GM06990 (cell line): ENCODE data around the gene PRDM11.

Source experiments
- DNase-seq: peaks from one replicate; pipeline ENCODE4 v3.0.0-alpha.2; 2011; ENCODE audit not compliant: insufficient read length; ENCODE audit errors: extremely low read depth
- H3K27me3 ChIP-seq: replicated peaks from 2 replicates; pipeline ENCODE4 v1.6.0; 2011; ENCODE audit warnings: low read length; ENCODE audit not compliant: control insufficient read depth, insufficient read depth
- H3K36me3 ChIP-seq: 2 replicates; pipeline ENCODE4 v1.5.1; 2011; ENCODE audit warnings: low read length; ENCODE audit not compliant: control insufficient read depth, insufficient read depth
- H3K4me3 ChIP-seq: replicated peaks from 2 replicates; pipeline ENCODE4 v1.5.1; 2011; ENCODE audit warnings: low read depth, mild to moderate bottlenecking, control low read depth, low read length
- TF ChIP-seq, protein P1 (sequence below): IDR thresholded peaks from 2 replicates; pipeline ENCODE4 v1.5.1; 2011; ENCODE audit warnings: low read length, control low read depth, mild to moderate bottlenecking, inconsistent platforms; ENCODE audit not compliant: insufficient read depth, poor library complexity, severe bottlenecking

Gene PRDM11

DNA sequence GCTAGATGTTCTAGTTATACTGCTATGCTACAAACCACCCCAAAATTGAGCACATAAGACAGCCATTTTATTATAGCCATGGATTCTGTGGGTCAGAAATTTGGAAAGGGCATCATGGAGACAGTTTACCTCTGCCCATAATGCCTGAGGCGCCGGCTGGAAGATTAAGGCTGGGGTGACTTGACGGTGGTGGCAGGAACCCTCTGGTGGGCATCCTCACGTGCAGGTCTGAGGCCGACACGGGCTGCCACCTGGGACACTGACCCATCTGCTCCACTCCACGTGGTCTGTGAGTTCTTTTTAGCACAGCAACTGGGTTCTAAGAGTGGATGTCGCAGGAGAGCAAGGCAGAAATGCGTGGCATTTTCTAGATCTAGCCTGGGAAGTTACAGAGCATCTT, 40.0 kb upstream of the PRDM11 start:
- Histone ChIP-seq H3K4me3 (no peak overlapping the region), H3K36me3 (no peaks in the 10 kb centered on the region), H3K27me3 (peaks cover 1% of the 10 kb centered on the region)
- no peak for DNase-seq
- TF ChIP-seq, protein P1, sequence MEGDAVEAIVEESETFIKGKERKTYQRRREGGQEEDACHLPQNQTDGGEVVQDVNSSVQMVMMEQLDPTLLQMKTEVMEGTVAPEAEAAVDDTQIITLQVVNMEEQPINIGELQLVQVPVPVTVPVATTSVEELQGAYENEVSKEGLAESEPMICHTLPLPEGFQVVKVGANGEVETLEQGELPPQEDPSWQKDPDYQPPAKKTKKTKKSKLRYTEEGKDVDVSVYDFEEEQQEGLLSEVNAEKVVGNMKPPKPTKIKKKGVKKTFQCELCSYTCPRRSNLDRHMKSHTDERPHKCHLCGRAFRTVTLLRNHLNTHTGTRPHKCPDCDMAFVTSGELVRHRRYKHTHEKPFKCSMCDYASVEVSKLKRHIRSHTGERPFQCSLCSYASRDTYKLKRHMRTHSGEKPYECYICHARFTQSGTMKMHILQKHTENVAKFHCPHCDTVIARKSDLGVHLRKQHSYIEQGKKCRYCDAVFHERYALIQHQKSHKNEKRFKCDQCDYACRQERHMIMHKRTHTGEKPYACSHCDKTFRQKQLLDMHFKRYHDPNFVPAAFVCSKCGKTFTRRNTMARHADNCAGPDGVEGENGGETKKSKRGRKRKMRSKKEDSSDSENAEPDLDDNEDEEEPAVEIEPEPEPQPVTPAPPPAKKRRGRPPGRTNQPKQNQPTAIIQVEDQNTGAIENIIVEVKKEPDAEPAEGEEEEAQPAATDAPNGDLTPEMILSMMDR: no peak

DNA sequence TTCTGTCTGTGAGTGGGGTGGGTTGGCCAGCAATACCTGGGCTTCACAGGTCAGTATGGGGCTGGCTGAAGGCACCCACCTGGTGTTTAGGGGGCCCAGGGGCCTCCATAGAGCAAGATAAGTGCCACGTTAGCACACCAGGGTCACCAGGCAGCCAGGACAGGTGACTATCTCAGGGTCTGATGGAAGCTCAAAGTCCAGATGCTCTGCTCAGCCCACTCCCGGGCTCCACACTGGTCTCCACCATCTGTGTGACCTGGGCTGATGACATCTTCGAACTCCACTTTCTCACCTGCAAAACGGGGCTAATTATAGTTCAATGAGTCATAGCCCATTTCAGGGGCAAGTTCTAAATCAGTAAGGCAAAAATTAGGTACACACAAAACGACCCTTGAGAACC, 39.4 kb upstream of the PRDM11 start:
- peaks cover 1% of the 10 kb centered on the region for H3K27me3 ChIP-seq
- no peak overlapping the region for H3K4me3 ChIP-seq
- DNase-seq: no peak
- no peaks in the 10 kb centered on the region for H3K36me3 ChIP-seq
- TF ChIP-seq, protein P1: no peak

DNA sequence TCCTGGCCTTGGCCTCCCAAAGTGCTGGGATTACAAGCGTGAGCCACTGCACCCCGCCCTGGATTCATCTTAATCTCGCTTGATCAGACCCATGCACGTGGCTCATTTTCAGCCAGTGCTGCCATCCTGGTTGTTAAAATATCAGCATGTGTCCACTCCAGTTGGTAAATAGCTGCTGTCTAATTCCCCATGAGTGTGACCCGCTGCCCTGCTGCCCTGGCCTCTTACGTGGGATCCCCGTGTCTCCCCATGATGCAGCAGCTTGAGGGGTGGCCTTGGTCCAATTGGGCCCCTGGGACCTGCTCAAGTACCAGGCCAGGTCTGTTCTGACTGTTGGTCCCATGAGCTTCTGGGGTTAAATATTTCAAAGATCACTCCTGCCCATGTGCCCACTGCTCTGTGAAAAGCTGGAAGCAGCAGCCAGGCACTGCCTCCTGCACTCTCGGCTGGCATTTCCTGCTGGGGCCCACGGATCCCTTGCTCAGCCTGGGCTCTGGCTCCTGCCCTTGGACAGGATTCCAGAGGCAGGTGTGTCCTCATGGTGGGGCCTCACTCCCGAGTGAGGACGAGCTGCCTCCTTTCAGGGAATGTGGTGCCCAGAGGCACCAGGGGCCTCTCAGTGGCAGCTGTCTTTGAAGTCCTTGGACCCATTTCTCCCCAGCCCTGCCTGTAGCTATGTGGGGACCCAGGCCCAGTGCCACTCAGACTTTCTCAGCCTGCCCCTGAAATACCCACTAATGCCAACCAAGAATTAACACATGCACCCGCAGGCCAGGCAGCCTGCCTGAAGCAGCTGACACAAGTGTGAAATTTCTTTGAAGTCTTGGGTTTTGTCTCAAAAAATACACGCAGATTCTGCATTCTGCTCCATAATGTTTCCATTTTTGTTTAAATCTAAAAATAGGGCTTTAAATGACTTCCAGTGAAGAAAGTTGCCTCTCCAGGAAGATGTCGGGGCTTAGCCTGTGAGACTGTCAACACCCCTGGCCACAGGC, 38.1 kb upstream of the PRDM11 start:
- no peak for DNase-seq
- Histone ChIP-seq H3K4me3 (no peak overlapping the region), H3K36me3 (no peaks in the 10 kb centered on the region), H3K27me3 (no peaks in the 10 kb centered on the region; the same call in 1 of the 2 replicates)
- TF ChIP-seq, protein P1: no peak

DNA sequence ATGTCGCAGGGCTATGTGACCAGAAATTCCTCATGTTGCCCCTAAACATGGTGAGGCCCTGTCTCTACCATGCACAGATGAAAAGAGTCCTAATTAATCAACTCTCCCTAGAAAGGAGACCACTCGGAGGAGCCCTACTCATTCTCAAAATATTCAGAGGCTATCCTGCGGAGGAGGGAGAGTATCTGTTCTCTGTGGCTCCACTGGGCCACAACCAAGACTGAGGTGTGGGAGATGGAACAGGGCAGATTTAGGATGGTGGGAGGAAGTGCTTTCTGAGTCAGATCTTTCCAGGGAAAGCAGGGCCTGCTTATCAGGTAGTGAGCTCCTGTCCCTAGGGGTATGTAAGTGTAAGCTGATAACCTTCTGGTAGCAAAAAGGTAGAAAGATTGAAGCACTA, 37.0 kb upstream of the PRDM11 start:
- Histone ChIP-seq H3K36me3 (no peaks in the 10 kb centered on the region), H3K27me3 (no peaks in the 10 kb centered on the region), H3K4me3 (no peak overlapping the region)
- TF ChIP-seq, protein P1: no peak
- no peak for DNase-seq

DNA sequence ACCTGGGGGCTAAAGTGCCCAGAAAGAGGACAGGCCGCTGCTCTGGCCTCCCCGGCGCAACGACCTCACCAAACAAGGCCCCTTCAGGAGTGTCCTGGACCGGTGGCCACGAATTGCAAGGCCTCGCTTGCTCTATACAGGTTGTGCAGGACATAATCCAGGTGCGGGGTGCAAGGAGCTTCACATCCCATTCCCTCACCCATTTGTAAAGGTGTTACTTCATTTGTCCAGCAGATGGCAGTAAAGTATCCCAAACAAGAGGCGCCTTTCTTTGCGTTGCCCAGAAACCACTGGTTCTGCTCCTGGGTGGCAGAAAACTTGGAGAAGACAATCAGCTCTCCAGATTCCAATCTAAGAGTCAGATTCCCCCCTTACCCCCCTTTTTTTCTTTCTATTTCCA, 35.9 kb upstream of the PRDM11 start:
- TF ChIP-seq, protein P1: peak; percentile 57
- no peak overlapping the region for H3K4me3 ChIP-seq
- H3K27me3 ChIP-seq: no peaks in the 10 kb centered on the region
- H3K36me3 ChIP-seq: no peaks in the 10 kb centered on the region
- DNase-seq: peak; percentile 27
